ENCODE results near the gene ZNF506.

DNA sequence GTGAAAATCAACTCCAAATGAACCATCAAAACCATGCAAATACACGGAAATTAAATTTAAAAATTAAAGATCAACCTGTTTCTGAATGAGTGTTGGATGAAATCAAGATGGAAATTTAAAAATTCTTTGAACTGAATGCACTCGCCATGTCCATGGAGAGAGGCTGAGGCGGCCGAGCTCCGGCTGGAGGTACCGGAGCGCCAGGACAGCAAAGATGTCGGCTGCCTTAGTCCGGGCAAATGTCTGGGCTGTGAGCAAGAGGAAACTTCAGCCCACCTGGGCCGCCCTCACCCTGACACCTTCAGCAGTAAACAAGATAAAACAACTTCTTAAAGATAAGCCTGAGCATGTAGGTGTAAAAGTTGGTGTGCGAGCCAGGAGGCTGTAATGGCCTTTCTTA, 5.3 kb upstream of the ZNF506 start:
- TF ChIP-seq POLR2A (IDR thresholded peaks at IDR 0.05): no peak
- TF ChIP-seq EP300 (IDR thresholded peaks at IDR 0.05): no peak
- TF ChIP-seq, protein P1, sequence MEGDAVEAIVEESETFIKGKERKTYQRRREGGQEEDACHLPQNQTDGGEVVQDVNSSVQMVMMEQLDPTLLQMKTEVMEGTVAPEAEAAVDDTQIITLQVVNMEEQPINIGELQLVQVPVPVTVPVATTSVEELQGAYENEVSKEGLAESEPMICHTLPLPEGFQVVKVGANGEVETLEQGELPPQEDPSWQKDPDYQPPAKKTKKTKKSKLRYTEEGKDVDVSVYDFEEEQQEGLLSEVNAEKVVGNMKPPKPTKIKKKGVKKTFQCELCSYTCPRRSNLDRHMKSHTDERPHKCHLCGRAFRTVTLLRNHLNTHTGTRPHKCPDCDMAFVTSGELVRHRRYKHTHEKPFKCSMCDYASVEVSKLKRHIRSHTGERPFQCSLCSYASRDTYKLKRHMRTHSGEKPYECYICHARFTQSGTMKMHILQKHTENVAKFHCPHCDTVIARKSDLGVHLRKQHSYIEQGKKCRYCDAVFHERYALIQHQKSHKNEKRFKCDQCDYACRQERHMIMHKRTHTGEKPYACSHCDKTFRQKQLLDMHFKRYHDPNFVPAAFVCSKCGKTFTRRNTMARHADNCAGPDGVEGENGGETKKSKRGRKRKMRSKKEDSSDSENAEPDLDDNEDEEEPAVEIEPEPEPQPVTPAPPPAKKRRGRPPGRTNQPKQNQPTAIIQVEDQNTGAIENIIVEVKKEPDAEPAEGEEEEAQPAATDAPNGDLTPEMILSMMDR (IDR thresholded peaks at IDR 0.05): no peak
